ENCODE data around the gene MOGAT1.

DNA sequence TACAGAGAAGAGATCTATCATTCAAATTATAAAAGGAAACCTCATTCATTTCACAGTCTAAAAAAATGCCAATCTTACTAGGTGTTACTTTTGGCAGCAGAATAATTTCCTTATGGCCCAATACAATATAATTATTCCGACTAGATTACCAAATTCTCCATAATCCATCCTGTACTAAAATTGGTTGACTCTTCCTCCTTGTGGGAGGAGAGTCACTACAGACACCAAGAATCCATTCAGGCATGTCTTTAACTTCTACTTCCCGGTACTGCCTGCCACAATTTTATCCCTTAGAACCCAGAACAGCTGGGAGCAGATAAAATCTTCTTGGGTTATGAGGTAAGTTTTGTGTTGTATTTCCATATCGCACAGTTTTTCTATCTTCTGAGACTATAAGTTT lies 25.4 kb upstream of the MOGAT1 start:
- TF ChIP-seq CEBPB (IDR thresholded peaks at IDR 0.05; ENCODE audit: low read depth, low read length) = no peak
- TF ChIP-seq, protein P1, sequence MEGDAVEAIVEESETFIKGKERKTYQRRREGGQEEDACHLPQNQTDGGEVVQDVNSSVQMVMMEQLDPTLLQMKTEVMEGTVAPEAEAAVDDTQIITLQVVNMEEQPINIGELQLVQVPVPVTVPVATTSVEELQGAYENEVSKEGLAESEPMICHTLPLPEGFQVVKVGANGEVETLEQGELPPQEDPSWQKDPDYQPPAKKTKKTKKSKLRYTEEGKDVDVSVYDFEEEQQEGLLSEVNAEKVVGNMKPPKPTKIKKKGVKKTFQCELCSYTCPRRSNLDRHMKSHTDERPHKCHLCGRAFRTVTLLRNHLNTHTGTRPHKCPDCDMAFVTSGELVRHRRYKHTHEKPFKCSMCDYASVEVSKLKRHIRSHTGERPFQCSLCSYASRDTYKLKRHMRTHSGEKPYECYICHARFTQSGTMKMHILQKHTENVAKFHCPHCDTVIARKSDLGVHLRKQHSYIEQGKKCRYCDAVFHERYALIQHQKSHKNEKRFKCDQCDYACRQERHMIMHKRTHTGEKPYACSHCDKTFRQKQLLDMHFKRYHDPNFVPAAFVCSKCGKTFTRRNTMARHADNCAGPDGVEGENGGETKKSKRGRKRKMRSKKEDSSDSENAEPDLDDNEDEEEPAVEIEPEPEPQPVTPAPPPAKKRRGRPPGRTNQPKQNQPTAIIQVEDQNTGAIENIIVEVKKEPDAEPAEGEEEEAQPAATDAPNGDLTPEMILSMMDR (conservative IDR thresholded peaks at IDR 0.05; ENCODE audit: low read depth, low read length) = no peak
